PFSK-1 (cell line): Measurements from ENCODE around the gene ZCCHC10.

Source experiments
- POLR2AphosphoS5 ChIP-seq: IDR thresholded peaks from 2 replicates; pipeline ENCODE4 v1.6.1; 2012; ENCODE audit warnings: low read depth, mild to moderate bottlenecking, control low read depth, low read length, moderate library complexity
- REST ChIP-seq, 2 experiments: IDR thresholded peaks; 2 replicates each; pipeline versions ENCODE4 v1.6.1 to v1.8.0; 2011 to 2012; ENCODE audit warnings: low read depth in 2 of 2, low read length in 2 of 2, control low read depth in 1 of 2, inconsistent platforms in 1 of 2, mild to moderate bottlenecking in 1 of 2, moderate library complexity in 1 of 2; ENCODE audit not compliant: insufficient read depth in 1 of 2
- SIN3A ChIP-seq: IDR thresholded peaks from 2 replicates; pipeline ENCODE4 v1.6.1; 2012; ENCODE audit warnings: mild to moderate bottlenecking, low read length, moderate library complexity, borderline replicate concordance; ENCODE audit not compliant: insufficient read depth

GRCh38 chr5:132996307-132996706, 30.0 kb downstream of the ZCCHC10 start:
- no peak for TF ChIP-seq POLR2AphosphoS5
- no peak for TF ChIP-seq SIN3A
- TF ChIP-seq REST (IDR thresholded peaks at IDR 0.05; ENCODE audit: insufficient read depth in 1 of 2, low read depth in 2 of 2, low read length in 2 of 2), result no peak
